GM21381 (cell line): ENCODE measurements around the gene PCNX2.

ENCODE experiments used
- ATAC-seq: cut with Tn5 transposase; IDR thresholded peaks from one replicate; pipeline ENCODE4 v1.9.1; 2021; ENCODE audit warnings: mild to moderate bottlenecking, moderate library complexity; ENCODE audit not compliant: unreplicated experiment

PCNX2 gene

GRCh38 chr1:233320023-233320422 is 24.5 kb upstream of the PCNX2 start:
- ATAC-seq = no peak

GRCh38 chr1:233319272-233319671 is 23.7 kb upstream of the PCNX2 start:
- ATAC-seq = no peak

- ATAC-seq = no peak
These were observed 20.9 kb upstream of the PCNX2 start for GRCh38 chr1:233316473-233316872.

DNA sequence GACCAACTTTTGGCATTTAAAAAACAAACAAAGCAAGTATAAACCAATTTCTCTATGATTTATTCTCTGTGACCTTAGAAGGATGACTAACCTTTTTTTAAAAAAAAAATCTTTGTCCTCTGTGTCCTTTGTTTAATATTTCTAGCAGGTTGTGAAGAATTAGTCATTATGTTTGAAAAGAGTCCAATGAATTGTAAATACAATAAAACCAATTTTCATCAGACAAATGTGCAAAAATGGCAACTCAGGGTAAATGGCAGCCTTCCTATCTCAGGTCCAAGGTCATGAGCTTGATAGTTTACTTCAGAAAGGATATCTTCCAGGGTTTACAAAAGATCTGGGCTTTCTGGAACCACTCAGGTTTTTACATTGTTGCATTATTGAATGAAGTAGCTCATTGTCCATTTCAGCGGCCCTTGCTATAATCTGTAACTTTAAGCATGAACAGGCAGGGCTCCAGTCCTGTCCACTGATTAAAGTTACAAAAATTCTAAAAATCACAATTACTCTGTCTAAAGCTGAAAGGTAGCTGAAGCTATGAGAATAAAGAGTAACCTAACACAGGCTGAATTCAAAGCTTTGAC is 20.3 kb upstream of the PCNX2 start:
- ATAC-seq = no peak

- no peak for ATAC-seq
These were observed 18.1 kb upstream of the PCNX2 start for GRCh38 chr1:233313434-233314155.

- no peak for ATAC-seq
These were observed 9.1 kb upstream of the PCNX2 start for GRCh38 chr1:233304489-233305102.

- no peak for ATAC-seq
These were observed 4.8 kb upstream of the PCNX2 start for GRCh38 chr1:233300326-233300725.

- ATAC-seq = no peak
These were observed 3.9 kb upstream of the PCNX2 start for GRCh38 chr1:233299450-233299849.

DNA sequence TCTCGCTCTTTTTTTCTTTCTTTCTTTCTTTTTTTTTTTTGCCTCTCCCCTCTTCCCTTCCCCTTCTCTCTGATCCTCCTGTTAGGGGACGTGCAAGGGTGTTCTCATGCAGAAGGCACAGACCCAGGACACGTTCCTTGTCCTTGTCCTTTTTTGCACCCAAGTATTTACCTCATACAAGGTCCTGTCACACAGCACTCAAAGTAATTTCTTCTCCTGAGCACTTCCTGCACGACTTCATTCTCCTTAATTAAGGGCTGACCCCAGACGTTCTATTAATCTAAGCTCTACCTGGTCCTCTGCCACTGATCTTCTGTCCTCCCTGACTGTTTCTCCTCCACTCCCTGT is 424 bp upstream of the PCNX2 start:
- no peak for ATAC-seq

DNA sequence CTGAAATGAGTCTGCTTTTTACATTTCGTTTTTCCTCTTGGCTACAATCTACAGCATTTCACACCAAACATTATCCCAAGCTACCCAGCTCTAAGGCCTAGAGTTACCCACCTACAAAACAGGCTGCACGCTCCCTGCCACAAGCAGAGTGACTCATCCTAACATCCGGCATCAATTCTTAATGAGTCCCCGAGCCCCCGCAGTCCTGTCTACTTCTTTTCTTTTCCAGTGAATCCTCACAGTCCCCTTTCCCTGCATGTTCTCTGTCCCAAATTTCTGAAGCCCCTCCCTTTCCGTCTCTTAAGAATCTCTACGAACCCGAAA is 650 bp downstream of the PCNX2 start:
- peak; percentile 38 for ATAC-seq

- no peak for ATAC-seq
These were observed 1.7 kb downstream of the PCNX2 start for GRCh38 chr1:233293556-233294446.

GRCh38 chr1:233290396-233291034 is 5.0 kb downstream of the PCNX2 start:
- no peak for ATAC-seq

DNA sequence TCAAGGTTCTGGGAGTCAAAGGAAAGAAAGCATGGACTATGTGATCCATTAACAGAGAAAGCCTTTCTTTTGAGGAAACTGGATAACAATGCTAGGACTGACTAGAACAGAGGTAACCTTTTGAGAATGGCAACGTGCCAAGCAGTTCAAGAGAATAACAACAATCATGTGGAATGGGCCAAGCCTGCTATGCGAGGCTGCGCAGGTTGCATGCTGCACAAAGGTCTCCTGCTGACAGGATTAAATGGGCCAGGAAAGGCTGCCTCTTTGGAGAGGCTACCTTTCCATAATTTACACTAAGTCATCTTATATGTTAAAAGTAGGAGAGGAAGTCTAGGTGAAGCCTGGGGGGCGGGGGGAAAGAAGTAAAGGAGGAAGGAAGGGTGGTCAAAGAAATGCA is 5.8 kb downstream of the PCNX2 start:
- ATAC-seq = no peak

GRCh38 chr1:233282582-233282886 is 13.0 kb downstream of the PCNX2 start:
- ATAC-seq = no peak

GRCh38 chr1:233281711-233282581 is 13.6 kb downstream of the PCNX2 start:
- ATAC-seq = peak; percentile 89

GRCh38 chr1:233279971-233280370 is 15.6 kb downstream of the PCNX2 start:
- no peak for ATAC-seq

- no peak for ATAC-seq
These were observed 16.9 kb downstream of the PCNX2 start for GRCh38 chr1:233278631-233279030.

DNA sequence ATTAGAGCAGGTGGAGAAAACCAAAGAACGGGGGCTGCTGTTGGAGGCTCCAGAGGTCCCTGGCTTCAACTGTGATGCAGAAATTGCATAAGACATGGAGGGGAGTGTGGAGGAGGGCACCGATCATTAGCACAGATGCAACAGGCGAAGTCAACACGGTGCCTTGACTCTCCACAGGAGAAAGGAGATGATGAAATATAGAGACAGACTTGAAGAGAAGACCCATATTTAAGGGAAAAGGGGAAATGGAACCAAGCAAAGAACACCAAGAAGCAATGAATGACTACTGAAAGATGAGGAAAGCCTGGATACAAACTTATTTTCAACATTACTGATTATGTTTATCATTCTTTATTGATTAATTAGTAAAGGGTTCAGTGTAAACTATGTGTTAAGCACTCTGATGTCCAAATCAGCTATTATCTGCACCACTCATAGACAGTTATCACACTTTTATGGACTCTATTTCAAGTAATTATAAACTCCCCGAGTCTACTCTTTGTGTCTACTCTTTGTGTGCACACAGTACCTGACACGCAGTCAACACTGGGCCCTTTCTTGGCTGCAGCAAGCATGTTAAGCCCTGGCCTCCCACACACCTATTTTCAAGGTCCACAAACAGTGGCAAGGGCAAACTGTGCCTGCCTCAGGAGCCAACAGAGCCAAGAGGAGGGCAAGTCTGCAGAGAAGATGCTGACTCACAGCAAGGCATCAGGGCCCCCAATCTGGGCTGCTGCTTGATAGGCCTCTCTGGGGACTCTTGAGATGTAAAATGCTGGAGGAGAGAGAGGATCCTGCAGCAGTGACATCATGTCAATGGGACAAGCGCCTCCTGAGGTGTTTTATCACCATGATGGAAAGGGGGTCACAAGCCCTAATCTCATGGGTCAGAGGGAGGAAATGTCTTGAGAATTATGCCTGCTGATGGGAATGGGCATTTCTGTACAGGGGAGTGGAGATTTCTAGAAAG is 17.6 kb downstream of the PCNX2 start:
- ATAC-seq = no peak

DNA sequence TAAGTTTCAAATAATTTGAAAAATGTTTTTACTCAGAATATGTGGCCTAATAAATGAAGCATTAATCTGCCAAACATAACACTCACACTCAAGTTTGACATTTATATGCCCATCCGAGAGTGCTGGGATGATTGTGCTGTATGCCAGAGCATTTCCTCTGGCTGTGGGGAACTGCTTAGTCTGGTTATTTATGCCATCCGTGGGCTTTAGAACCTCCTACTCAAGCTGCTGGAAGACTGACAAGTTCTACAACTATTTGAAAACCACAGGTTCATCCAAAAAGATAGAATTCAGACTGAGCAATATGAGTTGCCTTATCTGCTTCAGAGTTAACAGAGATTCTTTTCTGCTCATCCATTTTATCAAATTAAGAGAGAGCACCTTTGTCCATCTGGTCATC is 25.9 kb downstream of the PCNX2 start:
- ATAC-seq = no peak
